Measurements from ENCODE around the gene WDR37. TPM values are rescaled to one million over a fixed set of nuclear protein-coding genes. Genes with fewer than 3 reads are reported as not detected.

WDR37 gene
- total RNA-seq, 4 donors from 2014 or later, result 16.8 to 28.8 (median 22.3) TPM

GRCh38 chr10:1109795-1110673 lies 53.8 kb downstream of the WDR37 start:
- TF ChIP-seq, protein P1, sequence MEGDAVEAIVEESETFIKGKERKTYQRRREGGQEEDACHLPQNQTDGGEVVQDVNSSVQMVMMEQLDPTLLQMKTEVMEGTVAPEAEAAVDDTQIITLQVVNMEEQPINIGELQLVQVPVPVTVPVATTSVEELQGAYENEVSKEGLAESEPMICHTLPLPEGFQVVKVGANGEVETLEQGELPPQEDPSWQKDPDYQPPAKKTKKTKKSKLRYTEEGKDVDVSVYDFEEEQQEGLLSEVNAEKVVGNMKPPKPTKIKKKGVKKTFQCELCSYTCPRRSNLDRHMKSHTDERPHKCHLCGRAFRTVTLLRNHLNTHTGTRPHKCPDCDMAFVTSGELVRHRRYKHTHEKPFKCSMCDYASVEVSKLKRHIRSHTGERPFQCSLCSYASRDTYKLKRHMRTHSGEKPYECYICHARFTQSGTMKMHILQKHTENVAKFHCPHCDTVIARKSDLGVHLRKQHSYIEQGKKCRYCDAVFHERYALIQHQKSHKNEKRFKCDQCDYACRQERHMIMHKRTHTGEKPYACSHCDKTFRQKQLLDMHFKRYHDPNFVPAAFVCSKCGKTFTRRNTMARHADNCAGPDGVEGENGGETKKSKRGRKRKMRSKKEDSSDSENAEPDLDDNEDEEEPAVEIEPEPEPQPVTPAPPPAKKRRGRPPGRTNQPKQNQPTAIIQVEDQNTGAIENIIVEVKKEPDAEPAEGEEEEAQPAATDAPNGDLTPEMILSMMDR (IDR thresholded peaks at IDR 0.05), result peak; percentile 58 to 87 (median 78)
- no peak for TF ChIP-seq POLR2A (IDR thresholded peaks at IDR 0.05)
- peak overlapping the region; percentile 16 to 69 (median 56) for H3K27ac ChIP-seq
- no peaks in the 10 kb centered on the region for H3K4me1 ChIP-seq
- H3K4me3 ChIP-seq, result no peak overlapping the region
- H3K9me3 ChIP-seq, result no peaks in the 10 kb centered on the region
- H3K36me3 ChIP-seq, result peaks cover 0 to 74% (median 0%) of the 10 kb centered on the region in 3 donors
- H3K27me3 ChIP-seq, result no peaks in the 10 kb centered on the region
- DNase-seq, result peak; percentile 61 to 88 (median 80)

DNA sequence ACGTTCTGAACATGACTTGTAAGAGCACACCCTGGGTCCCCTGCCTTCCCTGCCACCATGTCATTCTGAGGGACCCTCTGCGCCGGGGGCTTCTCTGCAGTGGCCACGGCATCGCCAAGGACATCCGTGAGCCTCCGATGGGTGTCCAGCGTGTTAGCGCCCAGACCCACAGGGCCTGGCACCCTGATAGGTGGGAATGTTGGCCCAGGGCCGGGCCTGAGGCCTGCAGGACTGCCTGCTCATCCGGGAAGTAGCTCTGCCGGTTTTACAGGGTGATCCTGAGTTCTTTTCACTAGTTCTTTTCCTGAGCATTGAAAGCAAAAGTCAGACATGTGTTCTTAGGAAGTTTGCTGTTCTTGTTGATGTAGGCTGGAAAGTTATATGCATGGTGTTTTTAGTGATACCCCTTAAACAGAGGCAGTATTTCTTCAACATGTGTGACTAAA lies 54.5 kb downstream of the WDR37 start:
- TF ChIP-seq POLR2A (IDR thresholded peaks at IDR 0.05), result no peak
- TF ChIP-seq, protein P1 (IDR thresholded peaks at IDR 0.05), result no peak
- Histone ChIP-seq H3K4me3 (no peak overlapping the region), H3K27ac (peak overlapping the region; percentile 16 to 69 (median 56)), H3K4me1 (no peaks in the 10 kb centered on the region), H3K36me3 (peaks cover 0 to 74% (median 0%) of the 10 kb centered on the region in 3 donors), H3K27me3 (no peaks in the 10 kb centered on the region), H3K9me3 (no peaks in the 10 kb centered on the region)
- peak in 1 of 3 donors; percentile 38 for DNase-seq

- Histone ChIP-seq H3K4me1 (no peaks in the 10 kb centered on the region), H3K4me3 (no peak overlapping the region), H3K9me3 (no peaks in the 10 kb centered on the region), H3K27ac (no peak overlapping the region), H3K27me3 (no peaks in the 10 kb centered on the region), H3K36me3 (peaks cover 0 to 72% (median 0%) of the 10 kb centered on the region in 3 donors)
- DNase-seq, result peak in 1 of 3 donors; percentile 29
- TF ChIP-seq POLR2A (IDR thresholded peaks at IDR 0.05), result no peak
- TF ChIP-seq, protein P1 (IDR thresholded peaks at IDR 0.05), result no peak
Observed at GRCh38 chr10:1114315-1114714, 58.1 kb downstream of the WDR37 start.

DNA sequence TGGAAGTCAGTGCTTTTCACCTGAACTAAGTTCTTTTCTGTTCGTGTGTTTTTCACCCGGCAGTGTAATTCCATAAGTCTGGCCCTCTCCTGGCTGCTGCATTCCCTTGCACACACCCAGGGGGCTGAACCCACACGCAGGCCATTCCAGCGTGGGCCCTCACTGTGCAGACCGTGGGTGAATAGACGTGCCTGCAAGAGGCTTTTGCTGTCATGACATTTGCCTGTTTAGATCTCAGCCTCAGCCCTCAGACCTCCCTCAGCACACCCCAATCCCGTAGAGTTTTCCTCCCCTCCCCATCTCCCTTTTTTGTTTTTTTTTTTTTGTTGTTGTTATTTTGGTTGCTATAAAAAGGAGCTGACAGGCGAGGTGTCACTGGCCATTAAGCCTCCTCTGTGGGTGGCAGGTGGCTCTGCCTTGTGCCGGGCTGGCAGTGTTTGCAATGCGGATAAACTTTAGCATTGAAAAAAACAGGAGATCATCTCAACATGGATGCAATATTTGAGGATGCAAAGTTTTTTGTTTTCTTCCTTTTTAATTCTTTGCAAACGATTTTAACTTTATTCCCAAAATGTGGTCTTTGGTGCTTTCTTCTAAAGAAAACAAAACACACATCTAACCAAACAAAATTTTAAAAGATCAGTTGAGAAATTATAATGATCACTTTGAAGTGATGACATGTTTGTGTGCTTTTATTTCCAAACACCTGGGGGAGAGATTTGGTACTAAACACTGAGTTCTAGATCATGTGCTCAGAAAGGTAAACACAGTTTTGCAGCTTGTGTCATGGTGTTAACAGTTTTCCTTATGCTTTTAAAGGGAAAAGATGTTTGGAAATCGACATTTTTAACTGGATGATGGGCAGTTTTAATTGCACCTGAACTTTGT lies 58.8 kb downstream of the WDR37 start:
- Histone ChIP-seq H3K27me3 (no peaks in the 10 kb centered on the region), H3K9me3 (no peaks in the 10 kb centered on the region), H3K4me1 (peaks cover 0 to under 1% (median 0%) of the 10 kb centered on the region in 4 donors), H3K36me3 (peaks cover 0 to 71% (median 0%) of the 10 kb centered on the region in 3 donors), H3K4me3 (no peak overlapping the region), H3K27ac (no peak overlapping the region)
- no peak for TF ChIP-seq POLR2A (IDR thresholded peaks at IDR 0.05)
- TF ChIP-seq, protein P1 (IDR thresholded peaks at IDR 0.05), result peak in 1 of 6 experiments; percentile 16
- peak in 2 of 3 donors; percentile 25 to 27 for DNase-seq

- peak; percentile 23 to 51 (median 49) for DNase-seq
- TF ChIP-seq, protein P1 (IDR thresholded peaks at IDR 0.05), result no peak
- TF ChIP-seq POLR2A (IDR thresholded peaks at IDR 0.05), result no peak
- H3K36me3 ChIP-seq, result peaks cover 0 to 74% (median 0%) of the 10 kb centered on the region in 3 donors
- H3K27me3 ChIP-seq, result no peaks in the 10 kb centered on the region
- no peak overlapping the region for H3K27ac ChIP-seq
- H3K4me3 ChIP-seq, result no peak overlapping the region
- peaks cover 0 to 3% (median 0%) of the 10 kb centered on the region in 4 donors for H3K4me1 ChIP-seq
- H3K9me3 ChIP-seq, result no peaks in the 10 kb centered on the region
Observed at GRCh38 chr10:1115607-1115955, 59.4 kb downstream of the WDR37 start.
